ENCODE results near the gene MBNL2.

Gene MBNL2

DNA sequence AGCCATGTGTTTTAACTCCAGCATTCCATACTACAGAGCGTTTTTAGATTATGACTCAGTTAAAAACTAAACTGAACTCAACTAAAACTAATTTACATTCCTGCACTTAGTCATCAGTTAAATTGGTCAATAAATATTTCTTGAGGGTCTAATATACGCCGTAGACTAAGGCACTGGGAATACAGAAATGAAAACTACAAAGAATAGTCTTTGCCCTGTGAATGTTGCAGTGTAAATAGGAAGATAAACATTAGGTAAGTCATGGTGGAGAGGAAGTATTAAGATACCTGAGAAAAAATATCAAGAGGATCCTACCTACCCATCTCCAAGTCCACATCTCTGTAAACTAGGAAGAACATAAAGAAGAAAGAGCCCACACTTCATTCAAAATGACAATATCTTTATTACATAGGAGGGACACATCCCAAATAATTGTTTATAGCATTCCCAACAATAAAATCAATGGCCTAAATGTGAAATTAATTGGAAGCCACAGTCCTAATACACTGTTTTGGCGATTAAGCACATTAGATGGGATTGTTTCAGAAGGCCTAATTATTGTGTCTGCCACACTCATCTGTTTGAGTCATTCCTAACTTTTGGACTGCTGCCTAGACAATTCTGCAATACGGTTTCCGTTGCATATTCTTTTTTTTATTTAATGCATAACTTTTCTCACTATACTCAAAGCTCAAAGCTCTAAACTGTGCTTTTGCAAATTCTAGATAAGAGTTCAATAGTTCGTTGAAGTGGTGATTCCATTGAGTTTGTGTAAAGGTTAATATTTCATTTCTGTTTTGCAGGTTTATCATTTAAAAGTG is 52.9 kb downstream of the MBNL2 start:
- no peak for DNase-seq (ENCODE audit: low spot score)

DNA sequence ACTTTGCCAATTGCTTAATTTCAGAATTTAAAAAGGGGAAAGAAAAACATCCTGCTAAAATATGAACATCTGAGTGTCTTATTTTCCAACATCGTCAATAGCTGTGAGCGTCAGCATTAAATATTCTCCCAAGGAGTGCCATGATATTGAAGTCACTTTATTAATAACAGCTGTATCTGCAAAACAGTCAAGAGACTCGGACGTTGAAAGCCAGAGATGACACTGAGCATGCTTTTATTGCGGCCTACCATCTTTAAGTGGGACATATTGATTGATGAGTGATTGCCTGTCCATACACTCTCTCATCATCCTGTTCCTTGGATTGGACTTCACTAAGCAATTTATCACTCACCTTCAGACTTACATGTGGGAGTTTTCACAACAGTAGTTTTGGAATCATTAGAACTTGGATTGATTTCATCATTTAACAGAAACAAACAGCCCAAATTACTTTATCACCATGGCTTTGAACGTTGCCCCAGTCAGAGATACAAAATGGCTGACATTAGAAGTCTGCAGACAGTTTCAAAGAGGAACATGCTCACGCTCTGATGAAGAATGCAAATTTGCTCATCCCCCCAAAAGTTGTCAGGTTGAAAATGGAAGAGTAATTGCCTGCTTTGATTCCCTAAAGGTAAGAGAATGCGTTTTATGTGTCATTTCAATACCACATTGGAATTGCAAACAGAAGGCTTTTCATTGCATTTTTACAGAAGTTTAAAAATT is 53.8 kb downstream of the MBNL2 start:
- no peak for DNase-seq (ENCODE audit: low spot score)

DNA sequence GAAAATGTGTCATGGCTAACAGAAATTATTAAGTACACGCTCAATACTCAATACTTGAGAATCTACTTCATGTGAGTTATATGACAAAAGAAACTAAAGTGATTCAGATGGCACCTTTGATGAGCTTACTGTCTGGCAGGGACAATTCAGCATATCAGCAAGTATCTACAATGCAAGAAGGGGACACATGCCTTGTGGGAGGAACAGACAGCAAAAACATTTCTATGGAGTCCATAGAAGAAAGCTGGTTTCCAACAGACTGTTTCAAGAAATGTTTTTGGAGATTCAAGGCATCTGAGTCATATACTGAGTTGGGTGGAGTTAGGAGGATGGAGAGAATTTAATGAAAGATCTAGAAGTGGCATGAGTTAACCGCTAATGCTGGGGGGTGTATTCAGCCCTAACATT is 54.7 kb downstream of the MBNL2 start:
- peak; percentile 30 for DNase-seq (ENCODE audit: low spot score)

DNA sequence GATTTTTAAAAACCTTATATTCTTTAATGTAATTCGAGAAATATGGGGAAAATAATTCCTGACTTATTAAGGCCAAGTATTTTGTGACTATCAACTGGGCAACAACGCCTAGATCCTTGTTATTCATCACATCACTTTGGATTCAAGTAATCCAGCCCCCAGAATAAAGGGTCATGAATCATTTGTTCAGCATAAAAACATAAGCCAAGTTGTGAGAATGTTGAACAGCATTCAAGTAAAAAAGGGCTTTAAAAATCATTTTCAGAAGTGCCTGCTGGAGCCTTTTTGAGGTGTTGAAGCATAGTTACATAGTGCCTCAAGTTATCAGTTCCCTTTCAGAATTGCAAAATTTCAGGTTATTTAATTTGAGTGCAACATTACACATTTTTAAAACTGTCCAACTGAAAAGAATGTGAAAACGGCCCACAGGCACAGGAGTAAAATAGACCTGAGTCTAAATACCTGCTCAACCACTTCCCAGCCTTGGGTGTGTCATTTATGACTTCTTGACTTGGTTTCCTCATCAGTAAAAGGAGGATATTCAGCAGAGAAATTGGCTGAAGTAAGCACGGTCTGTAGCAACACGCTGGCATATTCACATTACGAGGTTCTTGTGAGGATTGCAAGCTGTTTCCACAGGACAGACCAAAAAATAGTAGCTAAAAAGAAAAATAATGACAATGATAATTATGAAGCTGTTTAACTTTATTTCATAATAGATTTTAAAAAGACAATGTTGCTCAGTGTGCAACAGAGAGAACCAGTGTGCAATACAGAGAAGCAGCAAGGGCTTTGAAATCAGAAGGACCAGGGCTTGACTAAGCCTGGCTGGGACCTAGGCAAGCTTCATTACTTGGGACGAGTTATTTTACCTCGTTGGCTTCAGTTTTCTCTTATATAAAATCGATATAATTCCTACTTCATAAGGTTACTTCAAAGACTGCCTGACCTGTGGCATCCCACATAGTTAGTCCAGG is 56.6 kb downstream of the MBNL2 start:
- DNase-seq (ENCODE audit: low spot score) = no peak

DNA sequence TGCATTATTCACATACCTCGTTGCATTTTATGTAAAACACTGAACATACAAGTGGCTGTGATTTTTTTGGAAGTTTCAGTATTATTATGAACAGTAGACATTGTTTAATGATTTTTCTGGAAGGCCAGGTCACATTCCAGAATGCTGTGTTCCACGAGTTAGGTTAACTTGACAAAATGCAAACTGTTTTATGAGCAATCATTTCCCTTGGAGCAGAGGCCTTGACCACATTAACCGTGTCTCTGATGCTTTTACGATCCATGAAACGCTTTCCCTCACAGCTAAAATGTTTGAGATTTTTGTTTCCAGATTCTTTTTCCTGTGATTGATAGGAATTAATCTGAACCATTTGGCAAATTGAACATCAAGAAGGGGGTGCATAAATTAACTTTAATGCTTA is 57.8 kb downstream of the MBNL2 start:
- DNase-seq (ENCODE audit: low spot score) = no peak

DNA sequence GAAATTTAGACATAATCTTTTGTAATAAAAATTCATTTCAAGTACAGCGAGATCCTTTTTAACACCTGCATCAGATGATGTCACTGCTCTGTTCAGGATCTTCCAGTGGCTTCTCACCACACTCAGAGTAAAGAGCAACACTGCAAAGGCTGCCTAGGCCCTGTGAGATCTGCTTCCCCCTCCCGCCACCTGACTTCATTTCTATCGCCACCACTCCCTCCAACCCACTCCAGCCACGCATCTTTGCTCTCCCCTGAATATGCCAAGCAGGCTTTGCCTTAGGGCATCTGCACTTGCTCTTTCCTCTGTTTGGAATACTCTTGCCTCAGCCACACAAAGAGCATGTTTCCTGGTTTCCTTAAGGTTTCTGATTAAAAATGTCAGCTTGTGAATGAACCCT is 58.3 kb downstream of the MBNL2 start:
- DNase-seq (ENCODE audit: low spot score) = no peak

DNA sequence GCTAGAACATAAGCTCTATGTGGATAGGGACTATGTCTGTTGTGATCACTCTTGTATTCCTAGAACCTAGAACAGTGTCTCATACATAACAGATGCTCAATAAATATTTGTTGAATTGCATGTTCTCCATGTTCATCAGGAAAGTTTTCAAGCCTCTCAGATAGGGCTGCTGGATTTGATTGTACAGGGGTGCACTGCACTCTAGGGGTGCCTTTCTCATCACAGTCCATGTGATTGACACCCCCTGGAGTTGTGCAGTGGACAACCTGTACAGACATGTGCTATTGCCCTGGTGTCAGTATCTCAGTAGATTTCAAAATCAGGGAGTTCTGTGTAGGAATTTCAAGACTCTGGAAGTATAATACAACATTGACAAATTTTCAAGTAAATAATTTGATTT is 58.9 kb downstream of the MBNL2 start:
- no peak for DNase-seq (ENCODE audit: low spot score)

DNA sequence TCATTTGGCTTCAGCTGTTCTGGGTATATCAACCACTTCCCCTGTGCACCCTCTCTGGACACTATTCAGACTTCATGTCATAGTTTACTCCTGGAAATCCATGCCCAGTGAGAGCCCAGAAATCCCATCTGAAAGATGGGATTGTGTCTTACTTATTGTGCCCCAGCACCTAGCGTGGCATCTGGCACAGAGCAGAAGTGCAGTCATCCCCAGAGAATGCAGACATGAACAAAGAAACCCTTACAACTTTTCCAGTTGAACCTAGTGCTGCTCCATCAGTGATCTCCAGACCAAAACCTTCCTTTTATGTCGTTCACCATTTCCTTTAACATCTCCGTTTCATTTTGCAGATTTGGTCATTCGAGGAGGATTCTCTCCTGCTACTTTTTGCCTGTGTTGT is 60.6 kb downstream of the MBNL2 start:
- no peak for DNase-seq (ENCODE audit: low spot score)

DNA sequence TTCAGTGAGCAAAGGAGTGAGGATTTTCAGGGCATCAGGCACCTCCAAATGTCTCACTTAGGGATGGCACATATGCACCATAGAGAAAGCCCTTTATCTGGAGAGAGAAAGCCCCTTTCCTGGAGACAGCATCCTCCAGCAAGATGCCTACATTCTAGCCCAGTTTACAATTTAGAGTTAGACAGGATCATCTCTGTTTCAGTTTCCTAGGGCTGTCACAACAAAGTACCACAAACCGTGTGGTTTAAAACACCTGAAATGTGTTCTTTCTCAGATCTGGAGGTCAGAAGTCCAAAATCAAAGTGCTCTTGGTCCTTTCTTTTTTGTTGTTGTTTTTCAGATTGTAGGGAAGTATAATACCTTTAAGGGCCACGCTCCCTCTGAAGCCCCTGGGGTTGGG is 61.8 kb downstream of the MBNL2 start:
- DNase-seq (ENCODE audit: low spot score) = no peak

DNA sequence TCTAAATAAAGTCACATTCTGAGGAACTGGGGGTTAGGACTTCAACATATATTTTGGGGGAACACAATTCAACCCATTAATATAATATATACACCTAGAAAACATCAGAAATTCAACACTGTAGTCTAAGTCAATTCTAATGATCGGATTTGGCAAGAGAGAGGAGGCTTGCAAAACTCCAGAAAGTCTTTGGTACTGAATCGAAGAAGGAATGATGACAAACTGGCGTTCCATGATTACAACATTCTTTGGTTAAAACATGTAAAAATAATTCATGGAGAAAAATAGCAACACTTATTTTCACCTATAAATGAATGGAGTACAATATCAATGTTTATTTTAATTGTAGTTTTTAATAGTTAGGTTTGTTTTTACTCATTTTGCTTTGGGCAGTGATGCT is 62.4 kb downstream of the MBNL2 start:
- no peak for DNase-seq (ENCODE audit: low spot score)

DNA sequence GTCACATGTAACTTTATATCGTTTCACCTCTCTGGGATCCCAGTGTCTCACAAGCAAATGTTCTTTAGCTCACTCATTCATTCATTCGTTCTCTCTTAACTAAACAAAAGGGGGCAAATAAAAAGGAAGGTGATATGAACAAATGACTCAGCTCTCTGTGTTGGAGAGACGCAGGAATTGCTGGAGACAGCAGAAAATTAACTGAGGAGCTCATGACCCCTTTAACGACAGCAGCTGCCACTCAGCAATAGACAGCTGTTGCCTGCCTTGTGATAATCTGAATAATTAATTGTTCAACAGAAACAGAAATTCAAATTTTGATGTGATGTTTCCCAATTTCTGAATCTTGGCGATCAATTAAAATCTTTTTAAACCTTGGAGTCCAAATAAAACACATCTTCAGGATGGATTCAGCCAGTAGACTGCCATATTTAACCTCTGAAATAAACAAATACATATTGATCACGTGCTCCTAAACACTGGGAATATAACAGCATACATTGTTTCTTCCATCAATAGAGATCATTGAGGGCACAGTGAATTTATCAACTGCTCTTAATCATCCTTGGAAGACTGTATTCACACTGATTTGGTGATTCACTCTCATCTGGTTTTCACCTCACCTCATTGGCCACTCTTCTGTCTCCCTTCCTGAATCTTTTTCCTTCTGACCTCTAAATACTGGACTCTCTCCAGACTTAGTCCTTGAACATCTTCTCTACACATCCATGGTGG is 63.3 kb downstream of the MBNL2 start:
- no peak for DNase-seq (ENCODE audit: low spot score)

DNA sequence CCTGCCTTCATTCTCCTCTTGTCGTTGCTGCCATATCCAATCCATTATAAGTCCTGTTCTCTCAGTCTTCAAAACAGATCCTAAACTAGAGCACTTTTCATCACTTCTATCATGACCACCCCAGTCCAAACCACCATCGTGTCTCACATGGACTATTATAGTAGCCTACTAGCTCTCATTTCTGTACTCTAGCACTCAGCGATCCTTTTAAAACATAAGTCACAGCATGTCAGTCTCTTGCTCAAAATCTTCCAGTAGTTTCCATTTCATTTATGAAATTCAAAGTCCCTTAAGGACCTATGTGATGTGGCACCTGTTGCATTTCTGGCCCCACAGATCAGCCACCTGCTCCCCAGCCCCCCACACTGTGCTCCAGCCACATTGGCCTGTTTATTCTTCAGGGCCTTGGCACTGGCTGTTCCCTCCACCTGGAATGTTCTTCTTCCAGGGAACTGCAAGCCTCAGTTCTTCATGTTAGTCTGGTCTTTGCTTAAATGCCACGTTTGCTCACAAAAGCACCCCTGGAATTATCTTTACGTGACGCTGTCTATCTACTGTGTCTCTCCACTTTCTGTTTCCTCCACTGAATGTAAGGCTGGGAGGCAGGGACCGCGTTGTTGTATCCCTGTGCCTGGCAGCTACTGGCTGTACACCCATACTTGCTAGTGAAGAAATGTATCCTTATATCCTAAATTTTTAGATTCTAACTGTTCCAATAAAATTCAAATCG is 64.3 kb downstream of the MBNL2 start:
- no peak for DNase-seq (ENCODE audit: low spot score)

DNA sequence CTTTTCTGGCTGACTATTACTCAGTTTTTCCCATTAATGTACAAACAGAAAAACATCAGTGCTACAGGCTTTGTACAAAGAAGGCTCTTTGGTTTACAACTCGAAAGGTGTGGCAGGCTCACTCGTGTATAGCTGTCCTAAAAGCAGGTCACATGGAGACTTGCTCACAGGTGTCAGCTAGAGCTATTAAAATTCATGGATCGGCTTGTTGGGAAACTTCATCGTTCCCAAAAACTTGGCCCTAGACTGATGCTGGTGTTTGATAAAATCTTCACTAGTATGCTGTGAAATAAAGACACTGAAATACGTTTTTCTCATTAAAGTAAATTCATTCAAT is 64.9 kb downstream of the MBNL2 start:
- no peak for DNase-seq (ENCODE audit: low spot score)

DNA sequence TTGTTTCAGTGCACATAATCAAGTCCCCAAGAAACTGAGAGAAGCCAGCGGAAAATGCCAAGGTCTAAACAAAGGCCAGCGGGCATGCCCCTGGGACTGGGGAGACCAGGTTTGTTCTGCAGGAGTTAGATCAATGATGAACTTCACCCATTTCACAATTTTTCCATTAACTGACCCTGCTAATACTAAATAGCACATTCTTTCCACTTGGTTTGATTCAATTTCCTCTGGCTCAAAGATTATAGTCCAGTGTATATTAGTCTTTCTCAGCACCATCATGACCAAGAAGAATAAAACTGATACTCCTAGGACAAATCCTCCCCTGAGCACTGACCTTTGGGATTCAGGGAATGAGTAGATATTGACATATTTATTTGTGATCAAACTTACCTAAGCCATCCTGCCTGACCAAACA is 66.4 kb downstream of the MBNL2 start:
- no peak for DNase-seq (ENCODE audit: low spot score)

DNA sequence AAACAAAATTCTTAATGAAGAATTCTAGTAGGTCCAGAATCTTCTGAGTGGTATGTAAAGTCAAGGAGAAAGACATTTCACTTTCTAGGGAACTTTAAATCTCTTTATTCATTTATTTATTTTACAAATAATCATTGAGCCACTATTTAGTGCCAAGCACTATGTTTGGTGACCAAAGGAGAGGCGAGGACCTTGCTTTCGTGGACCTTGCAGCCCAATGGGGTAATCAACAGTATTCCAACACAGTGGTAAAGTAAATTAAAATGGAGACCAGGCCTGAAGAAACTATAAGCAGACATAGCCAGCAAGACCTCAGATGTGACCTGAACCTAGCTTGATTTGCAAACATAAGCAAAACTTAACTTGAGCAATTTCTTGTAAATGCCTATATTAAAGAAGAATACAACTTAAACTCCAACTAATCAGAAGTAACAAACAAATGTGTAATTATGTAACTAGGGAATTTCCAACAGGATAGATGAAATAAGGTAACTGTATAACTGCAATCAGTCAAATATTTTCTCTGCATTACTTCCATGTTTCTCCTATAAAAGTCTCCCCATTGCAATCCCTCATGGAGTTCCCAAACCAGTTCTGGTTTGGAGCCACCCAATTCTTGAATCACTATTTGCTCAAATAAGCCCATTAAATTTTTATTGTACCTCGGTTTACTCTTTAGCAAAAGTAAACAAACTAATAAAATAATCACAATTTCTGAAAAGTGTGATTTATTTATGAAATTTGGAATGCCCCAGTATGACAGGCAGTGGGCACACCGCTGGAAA is 67.6 kb downstream of the MBNL2 start:
- DNase-seq (ENCODE audit: low spot score) = no peak

DNA sequence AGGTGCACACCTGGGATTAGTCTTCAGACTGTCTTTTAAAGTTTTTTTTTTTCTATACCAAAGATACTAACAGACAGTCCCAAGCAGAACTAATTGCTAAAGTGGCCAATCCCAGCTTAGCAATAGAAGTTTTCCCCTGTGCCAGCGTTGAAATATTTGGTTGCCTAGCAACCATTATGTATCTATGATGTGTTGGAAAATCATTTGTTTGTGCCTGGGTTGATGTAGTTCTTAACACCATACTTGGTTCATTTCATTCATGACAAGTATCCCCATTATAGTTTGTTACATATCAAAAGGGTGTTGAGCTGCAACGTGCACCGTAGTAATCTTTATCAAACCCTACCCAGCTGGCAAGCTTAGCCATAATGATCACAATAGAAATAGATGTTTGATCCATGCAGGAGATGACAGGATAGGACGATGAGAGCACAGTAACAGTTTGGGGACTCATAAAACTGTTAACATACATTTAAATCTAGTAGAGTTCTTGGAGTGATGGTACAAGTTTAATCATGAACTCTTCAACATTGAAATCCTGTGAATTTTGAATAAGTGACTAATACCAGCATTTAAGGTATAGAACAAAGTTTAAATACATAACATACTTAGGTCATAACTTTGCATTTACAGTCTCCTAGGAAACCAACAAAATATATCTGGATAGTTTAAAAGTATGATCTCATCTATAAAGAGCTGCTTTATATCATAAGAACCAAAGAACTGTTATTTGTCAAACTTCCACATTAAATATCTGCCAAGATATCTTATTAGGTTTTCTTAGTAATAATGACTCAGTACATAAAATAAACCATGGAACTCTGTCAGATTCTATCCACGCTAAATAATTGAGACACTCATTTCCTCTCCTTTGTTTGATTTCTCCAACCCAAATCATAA is 73.4 kb downstream of the MBNL2 start:
- no peak for DNase-seq (ENCODE audit: low spot score)

DNA sequence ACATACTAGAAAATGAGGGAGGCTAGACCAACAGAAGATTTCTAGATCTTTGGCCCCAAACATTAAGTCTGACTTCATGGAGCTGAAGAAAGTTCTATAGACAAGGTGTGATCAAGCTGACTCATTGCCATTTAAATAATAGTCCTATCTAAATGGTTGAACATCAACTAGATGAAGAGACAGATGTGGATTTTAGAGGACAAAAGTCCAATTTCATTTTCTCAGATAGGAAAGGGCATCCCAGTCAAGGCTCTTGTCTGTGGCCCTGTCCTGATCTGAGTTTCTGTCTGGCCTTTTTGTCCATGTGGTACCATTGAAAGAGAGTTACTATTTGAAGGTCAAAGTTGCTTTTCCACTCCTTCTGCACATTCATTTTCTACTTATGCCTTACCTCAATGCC is 74.6 kb downstream of the MBNL2 start:
- DNase-seq (ENCODE audit: low spot score) = no peak

DNA sequence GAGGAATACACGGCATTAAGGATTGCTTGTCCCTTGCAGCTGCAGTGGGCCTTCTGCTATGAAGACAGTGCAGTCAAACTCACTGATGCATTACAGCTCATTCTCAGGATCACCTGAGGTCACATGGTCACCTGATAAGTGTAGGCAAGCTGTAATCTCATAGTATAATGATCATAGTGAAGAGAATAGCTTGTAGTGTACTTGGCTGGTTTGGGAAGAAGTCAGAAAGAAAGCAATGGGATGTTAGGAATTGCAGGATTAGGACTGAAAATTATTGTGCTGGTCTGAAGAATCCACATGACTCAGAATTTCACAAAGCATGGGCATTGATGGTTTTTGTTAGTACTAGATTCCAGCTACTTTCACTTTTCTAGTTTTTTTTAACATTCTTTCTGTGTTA is 76.7 kb downstream of the MBNL2 start:
- no peak for DNase-seq (ENCODE audit: low spot score)

DNA sequence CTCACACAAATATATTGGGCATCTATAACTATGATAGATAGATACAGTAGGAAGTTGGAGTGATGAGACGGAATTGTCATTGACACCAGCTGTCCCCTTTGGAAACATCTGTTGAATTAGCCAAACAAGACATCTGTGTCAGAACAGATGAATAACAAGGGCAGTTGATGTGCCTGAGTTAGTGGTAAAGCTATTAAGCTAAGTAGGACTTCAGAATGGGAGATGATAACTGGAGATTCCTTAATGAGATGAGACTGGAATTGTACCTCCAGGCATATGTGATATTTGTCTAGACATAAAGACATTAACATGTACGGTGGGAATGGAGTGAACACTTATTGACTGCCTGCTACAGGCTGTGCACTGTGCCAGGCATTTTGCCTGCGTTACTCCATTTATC is 78.7 kb downstream of the MBNL2 start:
- DNase-seq (ENCODE audit: low spot score) = no peak
